HEK293 (cell line): ENCODE results near the gene KYAT1.
"Not testable (repeated sequence)": the region's sequence is repeated elsewhere in the genome, so short reads cannot be mapped to it uniquely, and the experiment has no call there.

ENCODE experiments used
- TRIM28 ChIP-seq: IDR thresholded peaks from 2 replicates; pipeline ENCODE4 v1.6.1; 2011; ENCODE audit warnings: low read length, control low read depth, borderline replicate concordance
- ZNF146 ChIP-seq: fragments of 450-650 bp; formaldehyde crosslinking; IDR thresholded peaks from 2 replicates; pipeline ENCODE4 v1.5.1; 2016; ENCODE audit warnings: missing biosample characterization, missing genetic modification characterization
- ZNF202 ChIP-seq: fragments of 450-650 bp; formaldehyde crosslinking; IDR thresholded peaks from 2 replicates; pipeline ENCODE4 v1.5.1; 2016; ENCODE audit warnings: missing biosample characterization, missing genetic modification characterization, borderline replicate concordance

- TF ChIP-seq ZNF202; ZNF146 (tag by site-specific recombination); TRIM28: not testable (repeated sequence)
Measured at GRCh38 chr9:128851779-128852600, 29.8 kb downstream of the KYAT1 start.
